Measurements from ENCODE around the gene GMIP.
"Not testable (repeated sequence)": the region's sequence is repeated elsewhere in the genome, so short reads cannot be mapped to it uniquely, and the experiment has no call there.

Gene GMIP

DNA sequence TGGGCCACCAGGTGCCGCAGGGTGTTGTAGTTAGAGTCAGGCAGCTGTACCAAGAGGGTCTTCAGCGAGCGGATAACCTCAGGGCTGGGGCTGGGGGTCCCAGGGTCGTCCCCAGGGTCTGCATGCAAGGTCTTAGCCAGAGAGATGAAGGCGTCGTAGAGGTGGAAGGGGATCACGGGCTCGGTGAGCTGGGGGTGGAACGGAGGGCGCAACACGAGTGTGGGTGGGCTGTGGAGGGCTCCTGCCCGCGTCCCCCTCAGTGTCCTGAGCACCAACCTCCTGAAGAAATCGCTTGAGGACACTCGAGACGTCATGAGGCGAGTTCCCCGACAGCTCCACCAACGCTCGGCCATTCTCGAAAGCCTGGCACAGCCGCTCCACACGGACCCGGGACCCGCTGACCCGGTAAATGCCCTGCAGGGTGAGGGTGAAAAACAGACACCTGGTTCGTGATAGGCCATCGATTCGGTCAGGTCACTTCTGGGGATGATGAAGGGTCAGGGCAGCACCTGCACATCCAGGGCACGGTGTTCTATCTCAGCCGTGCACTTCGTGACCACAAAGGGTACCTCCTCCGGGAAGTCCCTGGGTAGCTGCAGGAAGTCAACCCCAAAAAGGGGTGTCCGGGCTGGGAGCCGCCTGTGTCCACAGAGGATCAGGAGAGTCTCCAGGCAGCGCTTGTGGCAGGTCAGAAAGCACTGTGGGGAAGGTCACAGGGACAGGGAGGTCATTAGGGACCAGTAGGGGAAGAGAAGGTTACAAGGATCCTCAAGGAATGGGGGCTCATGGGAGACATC lies 8.7 kb downstream of the GMIP start:
- no peak for DNase-seq

DNA sequence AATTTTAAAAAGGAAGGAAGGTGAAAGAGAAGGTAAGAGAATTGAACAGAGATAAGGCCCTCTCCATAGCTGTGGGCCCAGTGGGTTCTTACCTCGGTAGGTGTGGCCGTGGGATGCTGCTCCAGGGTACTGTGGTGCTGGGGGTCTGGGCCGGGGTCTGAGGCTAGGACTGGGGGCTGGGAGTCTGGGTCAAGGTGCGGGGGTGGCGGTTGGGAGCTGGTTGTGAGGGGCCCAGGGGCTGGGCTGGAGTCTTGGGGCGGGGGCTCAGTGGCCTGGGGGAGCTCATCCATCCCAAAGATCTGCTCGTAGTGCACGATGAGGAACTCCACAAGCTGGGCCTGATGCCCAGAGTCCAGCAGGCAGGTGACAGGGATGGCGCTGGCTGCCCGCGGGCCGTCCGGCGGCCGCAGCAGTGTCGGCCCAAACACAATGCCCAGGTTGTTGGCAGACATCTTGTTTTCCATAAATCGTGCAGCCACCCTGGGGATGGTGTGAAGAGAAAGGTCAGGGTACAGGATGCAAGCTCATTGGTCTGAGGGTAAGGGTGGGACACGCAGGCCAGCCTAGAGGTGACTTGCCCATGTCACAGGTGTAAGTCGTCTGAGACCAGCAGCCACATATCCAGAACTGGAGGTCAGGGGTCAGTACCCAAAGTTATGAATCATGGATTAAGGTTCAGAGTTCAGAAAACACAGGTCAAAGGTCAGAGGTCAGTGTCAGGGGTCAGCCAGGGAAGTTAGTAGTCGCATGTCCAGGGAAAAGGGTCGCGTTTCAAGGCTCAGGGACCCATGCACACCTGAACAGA lies 9.5 kb downstream of the GMIP start:
- DNase-seq, result no peak

GRCh38 chr19:19632661-19633060 lies 10.8 kb downstream of the GMIP start:
- DNase-seq, result no peak

- DNase-seq, result no peak
Measured at GRCh38 chr19:19631346-19631745, 12.1 kb downstream of the GMIP start.

GRCh38 chr19:19630426-19630825 lies 13.0 kb downstream of the GMIP start:
- DNase-seq, result no peak

DNA sequence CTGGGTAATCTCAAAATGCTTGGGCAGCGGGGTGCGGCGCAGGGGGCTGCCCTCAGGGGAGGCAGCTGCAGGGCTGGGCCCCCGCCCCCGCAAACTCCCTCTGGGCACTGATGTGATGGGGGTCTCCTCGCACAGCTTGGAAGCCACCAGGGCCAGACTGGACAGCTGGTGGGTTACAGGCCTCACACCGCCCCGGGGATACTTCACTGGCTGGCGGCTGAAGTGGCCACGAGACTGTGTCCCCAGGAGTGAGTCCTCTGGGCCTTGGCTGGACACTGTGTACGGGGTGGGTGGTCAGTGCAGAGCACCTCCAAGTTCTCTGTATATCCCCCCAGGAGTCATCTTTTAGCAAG lies 13.4 kb downstream of the GMIP start:
- no peak for DNase-seq

- DNase-seq, result no peak
Measured at GRCh38 chr19:19628501-19629134, 14.8 kb downstream of the GMIP start.

DNA sequence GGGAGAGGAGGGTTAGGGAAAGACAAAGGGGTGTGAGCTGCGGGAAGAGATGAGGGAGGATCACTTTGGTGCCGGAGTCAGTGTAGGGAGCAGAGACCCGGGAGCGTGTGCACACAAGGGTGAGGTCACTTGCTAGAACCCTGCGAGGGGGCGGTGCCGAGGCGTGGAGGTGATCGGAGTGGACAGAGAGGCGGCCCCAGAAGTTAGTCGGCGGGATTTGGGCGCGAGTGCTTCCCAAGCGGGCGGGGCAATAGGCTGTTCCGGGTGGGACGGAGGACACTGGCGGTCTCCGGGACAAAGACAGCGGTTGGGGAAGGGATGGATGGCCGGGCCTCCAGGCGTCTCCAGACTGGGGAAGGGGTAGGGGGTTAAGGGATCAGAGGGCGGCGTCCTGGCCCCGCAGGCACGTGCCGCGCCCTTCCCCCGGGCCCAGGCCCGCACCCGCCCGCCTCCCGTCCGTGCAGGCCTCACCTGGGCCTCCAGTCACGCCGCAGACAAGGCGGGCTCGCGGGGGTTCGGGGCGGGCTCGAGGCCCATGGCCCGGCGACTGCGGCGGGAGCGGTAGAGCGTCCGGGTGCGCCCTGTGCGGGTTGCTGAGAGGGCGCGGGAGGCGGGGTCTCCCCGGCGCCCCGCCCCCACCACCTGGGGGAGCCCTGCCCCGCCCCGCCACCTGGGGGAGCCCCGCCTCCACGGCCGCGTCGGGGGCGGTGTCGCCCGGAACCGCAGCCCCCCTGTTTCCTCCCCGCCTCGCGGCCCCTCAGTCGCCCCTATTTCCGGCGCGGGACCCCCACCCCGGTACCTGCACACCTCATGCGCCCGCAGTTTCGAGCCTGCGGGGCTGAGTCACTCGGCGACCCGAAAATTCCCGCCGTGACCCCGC lies 15.6 kb downstream of the GMIP start, which contains the start of gene LPAR2:
Gene LPAR2 (minus strand): TSS at position 600 of the 880 bp plus-strand sequence. CDS start 945 bp downstream, outside the sequence.
- DNase-seq, result no peak

DNA sequence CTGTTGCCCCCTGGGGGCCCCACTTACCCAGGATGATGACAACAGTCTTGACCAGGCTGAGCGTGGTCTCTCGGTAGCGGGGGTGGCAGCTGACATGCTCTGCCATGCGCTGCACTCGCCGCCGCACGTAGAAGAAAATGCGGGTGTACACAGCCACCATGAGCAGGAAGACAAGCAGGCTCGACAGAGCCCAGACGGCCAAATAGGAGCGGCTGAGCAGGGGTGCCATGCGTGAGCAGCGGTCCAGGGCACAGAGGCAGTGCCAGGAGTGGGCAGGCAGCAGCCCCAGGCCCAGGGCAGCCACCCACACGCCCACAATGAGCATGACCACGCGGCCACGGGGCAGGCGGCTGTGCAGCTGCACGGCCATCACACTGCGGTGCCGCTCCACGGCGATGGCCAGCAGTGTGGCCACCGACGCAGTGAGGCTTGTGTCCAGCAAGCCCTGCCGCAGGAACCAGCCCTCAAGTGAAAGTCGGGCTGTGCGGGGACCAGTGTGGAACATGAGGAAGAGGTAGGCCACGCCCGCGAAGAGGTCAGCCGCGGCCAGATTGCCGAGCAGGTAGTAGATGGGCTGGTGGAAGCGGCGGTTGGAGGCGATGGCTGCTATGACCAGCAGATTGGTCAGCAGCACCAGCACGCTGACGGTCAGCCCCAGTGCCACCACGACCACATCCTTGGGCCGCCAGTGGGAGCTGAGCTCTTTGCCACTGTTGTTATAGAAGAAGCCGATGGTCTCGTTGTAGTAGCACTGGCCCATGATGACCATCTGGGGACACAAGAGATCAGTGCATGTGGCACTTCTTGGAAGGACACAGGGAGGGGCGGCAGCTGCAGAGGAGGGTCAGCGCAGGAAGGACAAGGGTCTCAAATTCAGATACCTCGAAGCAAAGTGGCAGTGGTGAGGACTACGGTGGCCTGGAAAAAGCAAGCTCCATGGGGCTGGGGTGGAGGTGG lies 16.7 kb downstream of the GMIP start:
- DNase-seq, result no peak

DNA sequence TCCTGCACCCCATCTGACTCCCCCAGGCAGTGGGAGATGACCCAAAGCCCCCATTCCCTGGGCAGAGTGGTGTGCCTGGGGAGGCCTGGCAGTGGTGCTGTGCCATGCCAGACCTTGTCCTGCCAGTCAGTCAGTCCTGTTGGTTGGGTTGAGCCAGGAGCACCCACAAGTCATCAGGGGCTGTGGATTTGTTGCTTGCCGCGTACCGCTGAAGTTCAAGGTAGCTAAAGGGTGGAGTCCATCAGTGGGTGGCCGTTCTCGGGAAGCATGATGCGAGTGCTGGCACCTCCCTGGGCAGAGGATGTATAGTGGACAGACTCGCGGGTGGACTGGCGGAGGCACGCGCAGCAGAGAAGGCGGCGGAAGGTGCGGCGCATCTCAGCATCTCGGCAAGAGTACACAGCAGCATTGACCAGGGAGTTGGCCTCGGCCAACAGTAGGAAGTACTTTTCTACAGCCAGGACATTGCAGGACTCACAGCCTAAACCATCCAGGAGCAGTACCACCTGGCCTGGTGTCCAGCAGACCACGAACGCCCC lies 19.4 kb downstream of the GMIP start:
- DNase-seq, result no peak

DNA sequence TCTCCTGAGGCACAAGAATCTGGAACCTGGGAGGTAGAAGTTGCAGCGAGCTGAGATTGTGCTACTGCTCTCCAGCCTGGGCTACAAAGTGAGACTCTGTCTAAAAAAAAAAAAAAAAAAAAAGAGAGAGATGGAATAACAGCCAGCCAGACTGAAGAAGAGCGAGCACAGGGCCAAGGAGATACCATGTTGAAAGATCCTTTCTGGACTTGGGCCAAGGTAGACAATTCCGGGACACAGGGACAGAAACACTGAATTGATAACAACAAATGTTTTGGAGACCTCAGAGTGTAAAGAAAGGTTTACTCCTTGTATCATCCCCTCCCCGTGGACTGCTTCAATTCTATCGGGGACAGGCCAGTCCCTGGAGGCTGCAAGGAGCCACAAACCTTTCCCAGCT lies 20.1 kb downstream of the GMIP start:
- no peak for DNase-seq

DNA sequence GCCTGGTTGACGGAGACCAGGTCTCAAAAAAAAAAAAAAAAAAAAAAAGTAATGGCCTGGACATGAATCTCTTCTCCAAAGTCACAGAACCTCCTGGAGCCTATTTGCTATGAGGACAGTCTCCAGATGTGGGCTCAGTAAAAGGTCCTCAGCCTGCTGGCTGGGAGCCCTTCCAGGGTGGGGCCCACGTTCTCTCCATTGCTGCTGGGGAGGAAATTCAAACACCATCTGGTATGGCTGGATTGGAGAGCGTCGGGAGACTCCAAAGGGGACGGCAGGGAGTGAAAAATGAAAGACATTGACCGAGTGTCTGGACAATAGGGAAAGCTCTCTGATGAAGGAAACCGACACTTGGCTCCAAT lies 23.6 kb downstream of the GMIP start:
- no peak for DNase-seq

- no peak for DNase-seq
Measured at GRCh38 chr19:19619181-19619848, 24.1 kb downstream of the GMIP start.

DNA sequence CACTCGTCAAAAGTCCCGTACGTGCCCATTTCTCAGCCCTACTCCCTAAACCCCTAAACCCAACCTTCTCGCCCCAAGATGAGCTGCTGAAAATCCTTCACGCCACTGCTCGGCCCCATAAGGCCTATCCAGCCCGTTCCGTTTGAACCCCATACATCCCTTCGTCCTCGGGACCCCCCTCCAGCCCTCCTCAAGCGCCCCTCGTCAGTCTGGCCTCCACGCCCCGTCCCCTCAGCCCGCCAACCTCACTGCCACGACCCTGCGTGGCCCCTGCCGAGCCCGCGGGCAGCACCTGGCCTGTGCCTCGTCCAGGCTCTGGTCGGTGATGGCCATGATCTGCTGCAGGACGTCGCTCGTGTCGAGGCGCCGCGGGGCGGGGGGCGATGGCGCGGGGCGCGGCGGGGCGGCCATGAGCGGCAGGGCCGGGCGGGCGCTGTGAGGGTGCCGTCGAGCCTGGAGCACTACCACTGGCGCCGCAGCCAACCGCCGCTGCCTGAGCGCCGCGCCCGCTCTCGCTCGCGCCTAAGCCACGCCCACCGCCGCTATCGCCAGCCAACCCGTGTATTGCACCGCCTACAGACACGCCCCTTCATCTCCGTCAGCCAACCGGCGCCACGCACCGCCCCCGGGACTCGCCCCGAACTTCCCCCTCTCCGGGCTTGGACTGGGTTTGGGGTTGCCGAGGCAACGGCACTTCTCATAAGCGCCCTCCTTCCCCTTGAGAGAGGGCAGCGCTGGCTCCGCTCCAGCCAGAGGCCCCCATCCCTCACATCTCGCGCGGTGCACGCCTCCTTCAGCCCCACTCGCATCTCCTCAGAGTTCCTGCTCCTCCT lies 25.0 kb downstream of the GMIP start, which contains the start of gene PBX4:
Gene PBX4 (minus strand): TSS at position 469 of the 833 bp plus-strand sequence. CDS start 58 bp downstream, at position 411.
- no peak for DNase-seq

DNA sequence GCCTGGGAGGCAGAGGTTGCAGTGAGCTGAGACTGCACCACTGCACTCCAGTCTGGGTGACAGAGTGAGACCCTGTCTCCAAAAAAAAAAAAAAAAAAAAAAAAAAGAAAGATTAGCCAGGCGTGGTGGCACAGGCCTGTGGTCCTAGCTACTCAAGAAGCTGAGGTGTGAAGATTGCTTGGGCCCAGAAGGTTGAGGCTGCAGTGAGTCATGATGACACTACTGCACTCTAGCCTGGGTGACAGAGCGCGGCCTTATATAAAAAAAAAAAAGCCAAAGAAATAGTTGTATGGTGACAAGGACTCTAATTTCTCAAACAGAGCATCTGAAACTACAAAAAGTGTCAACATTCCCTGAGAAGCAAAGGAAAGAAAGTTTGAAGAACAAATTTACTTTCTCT lies 28.4 kb downstream of the GMIP start:
- peak; percentile 15 for DNase-seq

DNA sequence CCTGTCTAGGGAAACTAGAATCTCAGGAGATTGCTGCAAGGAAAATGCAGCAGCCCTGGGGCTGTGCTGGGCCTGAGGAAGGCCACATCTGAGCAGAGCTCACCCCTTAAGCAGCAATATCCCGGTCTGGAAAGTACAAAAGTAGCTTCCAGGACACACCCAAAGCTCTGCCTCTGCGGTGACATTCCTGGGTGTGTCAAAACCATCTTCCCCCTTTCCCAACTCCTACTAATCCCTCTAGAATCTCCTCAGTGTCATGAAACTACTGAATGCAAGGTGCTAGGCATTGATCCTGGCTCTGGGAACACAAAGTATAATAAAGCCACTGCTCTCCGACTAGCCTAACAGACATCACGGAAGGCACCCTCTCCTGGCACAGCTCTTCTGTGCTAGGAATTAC lies 30.0 kb downstream of the GMIP start:
- no peak for DNase-seq

DNA sequence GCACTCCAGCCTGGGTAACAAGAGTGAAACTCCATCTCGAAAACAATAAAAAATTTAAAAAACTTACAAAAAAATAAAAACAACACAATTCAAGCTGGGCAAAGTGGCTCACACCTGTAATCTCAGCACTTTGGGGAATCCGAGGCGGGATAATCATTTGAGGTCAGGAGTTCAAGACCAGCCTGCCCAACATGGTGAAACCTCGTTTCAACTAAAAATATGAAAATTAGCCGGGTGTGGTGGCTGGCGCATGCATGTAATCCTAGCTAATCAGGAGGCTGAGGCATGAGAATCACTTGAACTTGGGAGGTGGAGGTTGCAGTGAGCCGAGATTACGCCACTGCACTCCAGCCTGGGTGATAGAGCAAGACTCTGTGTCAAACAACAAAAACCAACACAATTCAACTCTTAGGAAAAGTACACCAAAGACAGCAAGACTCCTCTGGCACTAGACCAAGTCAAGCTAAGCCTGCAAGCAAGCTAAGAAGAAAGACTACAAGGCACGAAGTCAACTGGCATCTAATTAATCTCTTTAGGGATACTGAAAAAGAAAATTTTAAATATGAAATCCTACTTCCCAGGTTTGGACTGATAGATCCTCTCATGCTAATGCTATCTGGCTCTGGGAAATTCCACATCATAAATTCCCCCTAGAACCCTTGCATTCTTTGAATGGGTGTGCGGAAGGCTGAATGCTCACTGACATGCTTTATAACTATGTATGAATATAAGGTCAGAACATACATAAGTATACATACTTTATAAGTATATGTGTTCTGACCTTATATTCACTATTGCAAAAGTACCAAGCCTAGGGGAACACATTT lies 32.9 kb downstream of the GMIP start:
- DNase-seq, result no peak

DNA sequence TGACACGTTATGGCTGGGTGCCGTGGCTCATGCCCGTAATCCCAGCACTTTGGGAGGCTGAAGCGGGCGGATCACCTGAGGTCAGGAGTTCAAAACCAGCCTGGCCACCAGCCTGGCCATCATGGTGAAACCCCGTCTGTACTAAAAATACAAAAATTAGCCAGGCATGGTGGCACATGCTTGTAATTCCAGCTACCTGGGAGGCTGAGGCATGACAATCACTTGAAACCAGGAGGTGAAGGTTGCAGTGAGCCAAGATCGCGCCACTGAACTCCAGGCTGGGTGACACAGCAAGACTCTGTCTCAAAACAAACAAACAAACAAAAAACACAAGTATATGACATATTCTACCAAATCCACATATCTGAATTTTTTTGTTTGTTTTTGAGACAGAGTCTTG lies 36.8 kb downstream of the GMIP start:
- DNase-seq, result not testable (repeated sequence)

DNA sequence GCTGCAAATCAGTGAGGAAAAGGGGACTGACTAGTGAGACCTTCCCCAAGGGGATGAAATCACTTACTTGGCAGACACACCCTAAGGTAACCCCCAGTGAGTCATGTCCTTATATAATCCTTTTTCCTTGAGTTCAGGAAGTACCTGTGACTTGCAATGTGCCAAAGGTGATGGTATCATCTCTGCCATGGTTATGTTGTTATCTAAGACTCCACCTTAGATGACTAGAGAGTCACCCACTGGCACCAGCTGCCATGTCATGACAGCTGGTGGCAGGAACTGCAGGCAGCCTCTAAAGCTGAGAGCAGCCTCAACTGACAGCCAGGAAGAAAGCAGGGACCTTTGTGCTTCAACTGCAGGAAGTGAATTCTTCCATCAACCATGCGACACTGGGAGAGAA lies 37.4 kb downstream of the GMIP start:
- no peak for DNase-seq
